HG03135 (cell line): ENCODE measurements around the gene SAMD4A.
"Not testable (repeated sequence)": the region's sequence is repeated elsewhere in the genome, so short reads cannot be mapped to it uniquely, and the experiment has no call there.

Experiments used
- ATAC-seq: cut with Tn5 transposase; IDR thresholded peaks from one replicate; pipeline ENCODE4 v1.9.1; 2021; ENCODE audit warnings: mild to moderate bottlenecking, moderate library complexity; ENCODE audit not compliant: unreplicated experiment

SAMD4A gene

GRCh38 chr14:54591866-54592265 is 24.9 kb downstream of the SAMD4A start:
- ATAC-seq, result no peak

DNA sequence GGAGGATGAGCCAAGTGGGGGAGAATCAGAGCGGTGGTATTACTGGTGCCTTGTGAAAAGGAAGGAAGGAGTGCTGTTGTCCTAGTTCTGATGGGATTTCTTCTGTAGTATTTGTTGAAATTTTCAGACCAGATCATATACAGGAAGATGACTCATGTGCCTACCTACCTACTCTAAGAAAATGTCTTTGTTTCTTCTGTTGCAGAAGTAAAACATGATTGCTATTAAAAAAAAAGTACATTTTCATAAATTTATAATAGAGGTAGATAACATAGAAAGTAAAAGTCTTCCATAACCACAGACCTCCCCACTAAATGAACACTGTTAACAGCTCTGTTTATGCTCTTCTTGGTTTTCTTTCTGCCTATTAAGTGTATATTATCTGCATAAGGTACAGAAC is 26.9 kb downstream of the SAMD4A start:
- no peak for ATAC-seq

GRCh38 chr14:54594537-54594936 is 27.6 kb downstream of the SAMD4A start:
- no peak for ATAC-seq

GRCh38 chr14:54597795-54598443 is 31.0 kb downstream of the SAMD4A start:
- no peak for ATAC-seq

- no peak for ATAC-seq
Measured at GRCh38 chr14:54599966-54600716, 33.2 kb downstream of the SAMD4A start.

DNA sequence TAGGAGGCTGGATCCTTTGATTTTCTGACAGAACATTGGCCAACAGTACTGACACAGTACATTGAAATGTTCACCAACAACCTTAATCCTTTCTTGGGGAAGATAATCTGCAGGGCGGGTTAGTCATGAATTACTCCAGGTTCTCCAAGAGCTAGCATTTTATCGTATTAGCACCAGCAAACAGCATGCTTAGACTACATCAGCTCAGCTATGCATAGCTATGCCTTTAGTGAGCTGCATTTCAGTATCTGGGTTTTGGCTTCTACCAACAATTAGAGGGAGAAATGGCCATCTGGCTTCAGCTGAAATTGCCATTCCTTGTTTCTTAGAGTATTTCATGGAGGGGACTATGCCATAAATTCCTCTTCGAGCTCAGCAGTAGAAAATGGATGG is 33.8 kb downstream of the SAMD4A start:
- ATAC-seq, result no peak

DNA sequence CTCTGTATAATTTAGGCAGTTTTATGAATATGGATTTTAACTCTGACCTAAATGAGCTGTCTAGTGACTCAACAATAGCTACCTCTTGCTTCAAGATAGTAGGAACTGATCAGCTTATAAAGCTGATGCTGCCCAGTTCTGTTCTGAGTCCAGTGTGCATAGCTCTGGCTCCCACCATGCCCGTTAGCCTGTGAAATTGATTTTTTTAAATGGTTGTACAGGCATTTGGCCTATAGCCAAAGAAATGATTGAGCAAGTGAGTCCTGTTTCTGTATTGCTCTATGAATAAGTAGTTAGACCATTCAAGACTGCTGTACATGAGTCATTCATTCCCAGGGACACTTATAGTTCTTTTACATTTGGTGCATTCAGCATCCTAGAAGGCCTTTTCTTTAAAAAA is 36.4 kb downstream of the SAMD4A start:
- ATAC-seq, result no peak

GRCh38 chr14:54606178-54606577 is 39.2 kb downstream of the SAMD4A start:
- ATAC-seq, result no peak

- no peak for ATAC-seq
Measured at GRCh38 chr14:54606631-54607133, 39.8 kb downstream of the SAMD4A start.

GRCh38 chr14:54609576-54609975 is 42.6 kb downstream of the SAMD4A start:
- ATAC-seq, result no peak

- no peak for ATAC-seq
Measured at GRCh38 chr14:54610051-54610977, 43.4 kb downstream of the SAMD4A start.

GRCh38 chr14:54614296-54614695 is 47.4 kb downstream of the SAMD4A start:
- ATAC-seq, result no peak

GRCh38 chr14:54617467-54617866 is 50.5 kb downstream of the SAMD4A start:
- no peak for ATAC-seq

- ATAC-seq, result no peak
Measured at GRCh38 chr14:54621686-54622085, 54.8 kb downstream of the SAMD4A start.

DNA sequence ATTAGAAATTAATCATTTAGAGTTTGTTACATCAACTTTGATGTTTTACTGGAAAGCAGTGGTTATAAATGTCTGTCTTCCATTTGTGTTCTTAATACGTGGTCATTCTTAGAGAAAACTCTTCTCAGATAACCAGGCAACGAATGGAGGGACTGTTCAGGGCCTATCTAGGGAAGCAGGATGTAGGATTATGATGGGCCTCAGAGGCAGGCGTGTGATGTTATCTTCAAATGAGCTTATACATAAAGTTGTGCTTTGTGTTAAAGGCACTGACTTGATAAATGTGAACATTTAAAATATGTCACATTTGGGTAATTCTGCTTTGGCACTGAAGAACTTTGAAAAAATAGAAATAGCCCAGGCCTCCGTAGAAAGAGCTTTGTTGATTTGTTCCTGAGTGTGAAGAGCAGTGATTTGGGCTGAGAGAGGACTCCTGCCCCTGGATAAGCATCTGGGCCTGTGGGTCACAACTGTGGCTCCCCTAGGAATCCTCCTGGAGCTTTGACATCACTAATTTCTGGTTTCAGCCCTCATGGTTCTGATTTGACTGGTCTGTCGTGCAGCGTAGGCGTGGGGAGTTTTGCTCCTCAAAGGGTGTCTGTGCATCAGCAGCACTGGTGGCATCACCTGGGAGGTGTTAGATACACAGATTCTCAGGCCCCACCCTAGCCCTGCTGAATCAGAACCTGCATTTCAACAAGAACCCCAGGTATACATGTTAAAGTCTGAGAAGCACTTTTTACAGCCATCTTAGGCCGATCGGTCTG is 55.4 kb downstream of the SAMD4A start:
- ATAC-seq, result peak; percentile 74

DNA sequence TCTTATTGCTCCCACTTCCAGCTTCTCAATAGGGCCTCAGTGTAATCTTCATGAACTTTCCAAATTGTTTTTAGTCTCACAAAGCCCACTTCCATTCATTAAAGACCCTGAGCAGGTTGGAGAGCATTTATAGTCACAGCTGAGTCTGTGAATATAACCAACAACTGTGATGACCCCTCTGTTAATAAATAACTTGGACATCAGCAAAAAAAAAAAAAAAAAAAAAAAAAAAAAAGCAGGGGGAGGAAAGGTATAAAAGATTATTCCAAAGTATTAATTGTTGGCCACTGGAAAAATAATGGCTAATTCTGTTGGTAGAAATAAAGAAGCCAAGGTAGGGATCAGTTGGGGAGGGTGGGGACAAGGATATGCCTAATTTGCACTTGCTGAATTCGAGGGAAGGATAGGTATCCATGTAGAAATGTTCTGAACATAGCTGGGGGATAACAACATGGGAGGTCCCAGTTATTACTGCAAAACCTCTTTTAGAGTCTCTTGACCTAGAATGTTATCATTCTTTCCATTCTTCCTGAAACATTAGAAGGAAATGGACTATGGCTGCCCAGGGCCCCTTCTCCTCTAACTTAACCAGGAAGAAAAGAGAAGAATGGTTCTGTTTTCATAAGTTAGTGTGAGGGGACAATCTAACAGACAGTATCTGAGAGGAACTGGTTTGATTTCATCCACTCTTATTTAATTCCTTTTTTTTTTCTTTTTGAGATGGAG is 56.5 kb downstream of the SAMD4A start:
- no peak for ATAC-seq

DNA sequence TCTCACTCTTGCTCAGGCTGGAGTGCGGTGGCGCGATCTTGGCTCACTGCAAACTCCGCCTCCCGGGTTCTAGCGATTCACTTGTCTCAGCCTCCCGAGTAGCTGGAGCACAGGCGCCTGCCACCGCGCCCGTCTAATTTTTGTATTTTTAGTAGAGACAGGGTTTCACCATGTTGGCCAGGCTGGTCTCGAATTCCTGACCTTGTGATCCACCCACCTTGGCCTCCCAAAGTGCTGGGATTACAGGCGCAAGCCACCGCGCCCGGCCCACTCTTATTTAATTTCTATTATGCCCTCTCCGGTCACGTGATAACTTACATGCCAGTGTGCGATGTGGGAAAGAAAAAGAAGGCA is 57.1 kb downstream of the SAMD4A start:
- not testable (repeated sequence) for ATAC-seq

DNA sequence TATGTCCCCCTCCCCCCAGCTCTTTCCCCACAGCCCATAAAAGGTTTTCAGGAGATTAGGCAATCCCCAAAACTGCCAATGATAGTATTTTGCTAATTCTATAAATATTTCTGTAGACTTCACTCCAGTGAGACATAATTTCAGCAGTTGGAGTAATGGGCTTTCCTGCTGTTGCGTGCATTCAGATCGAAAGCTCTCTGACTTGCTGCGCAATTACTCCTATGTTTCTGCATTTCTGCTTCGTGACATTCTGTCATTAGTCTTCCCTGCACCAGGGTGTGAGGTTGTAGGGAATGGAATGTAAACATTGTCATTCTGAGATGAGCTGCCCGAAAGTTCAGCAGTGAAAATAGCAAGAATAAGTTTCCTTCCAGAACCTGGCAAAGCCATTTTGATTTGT is 58.2 kb downstream of the SAMD4A start:
- no peak for ATAC-seq

DNA sequence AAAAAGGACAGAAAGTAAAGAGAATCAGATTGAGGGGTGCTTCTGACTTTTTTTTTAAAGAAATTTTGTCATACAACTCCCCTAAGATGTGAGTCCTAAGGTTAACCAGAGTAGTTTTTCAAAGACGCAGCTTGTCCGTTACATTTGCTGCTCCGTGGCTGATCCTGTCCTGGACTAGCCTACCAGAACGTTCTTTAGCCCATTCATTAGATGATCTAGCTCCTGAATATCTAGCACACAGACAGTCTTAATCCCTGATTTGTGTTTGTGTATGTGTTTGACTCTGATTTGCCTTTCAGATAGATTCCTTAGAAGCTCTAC is 60.3 kb downstream of the SAMD4A start:
- ATAC-seq, result peak; percentile 16
